Measurements from ENCODE around the gene SIGLEC14.
"Not testable (repeated sequence)": the region's sequence is repeated elsewhere in the genome, so short reads cannot be mapped to it uniquely, and the experiment has no call there.

Gene SIGLEC14

GRCh38 chr19:51639916-51640315 is 6.7 kb downstream of the SIGLEC14 start:
- Histone ChIP-seq H3K27ac (ENCODE audit: low read depth, low read length) (no peak overlapping the region), H3K9me2 (replicated peaks; ENCODE audit: control insufficient read depth, low read length) (no peaks in the 10 kb centered on the region), H3K36me3 (ENCODE audit: control insufficient read depth, low read length) (no peaks in the 10 kb centered on the region), H3K9me3 (ENCODE audit: control insufficient read depth, insufficient read depth, low read length) (no peaks in the 10 kb centered on the region), H3K79me2 (ENCODE audit: control insufficient read depth, low read length) (no peaks in the 10 kb centered on the region), H3F3A (ENCODE audit: control insufficient read depth, insufficient read depth) (no peaks in the 10 kb centered on the region), H4K20me1 (ENCODE audit: control insufficient read depth, insufficient read depth, low read depth, low read length) (no peaks in the 10 kb centered on the region), H3K4me3 (ENCODE audit: low read length) (no peak overlapping the region), H3K4me2 (ENCODE audit: low read length) (no peak overlapping the region), H3K27me3 (ENCODE audit: control insufficient read depth, low read length) (no peaks in the 10 kb centered on the region), H3K4me1 (ENCODE audit: control insufficient read depth, low read length) (no peaks in the 10 kb centered on the region)
- TF ChIP-seq CTCF (IDR thresholded peaks at IDR 0.05; ENCODE audit: low read depth, low read length, poor library complexity, severe bottlenecking) (no peak), EZH2phosphoT487 (IDR thresholded peaks at IDR 0.05; ENCODE audit: borderline replicate concordance, low read length) (no peak)

GRCh38 chr19:51637362-51637978 is 9.2 kb downstream of the SIGLEC14 start:
- H3K79me2 ChIP-seq (ENCODE audit: control insufficient read depth, low read length), result no peaks in the 10 kb centered on the region
- H3K9me3 ChIP-seq (ENCODE audit: control insufficient read depth, insufficient read depth, low read length), result no peaks in the 10 kb centered on the region
- H3K27me3 ChIP-seq (ENCODE audit: control insufficient read depth, low read length), result no peaks in the 10 kb centered on the region
- no peaks in the 10 kb centered on the region for H3F3A ChIP-seq (ENCODE audit: control insufficient read depth, insufficient read depth)
- H3K27ac ChIP-seq (ENCODE audit: low read depth, low read length), result no peak overlapping the region
- peak; percentile 55 for TF ChIP-seq CTCF (IDR thresholded peaks at IDR 0.05; ENCODE audit: low read depth, low read length, poor library complexity, severe bottlenecking)
- no peak for TF ChIP-seq EZH2phosphoT487 (IDR thresholded peaks at IDR 0.05; ENCODE audit: borderline replicate concordance, low read length)
- H4K20me1 ChIP-seq (ENCODE audit: control insufficient read depth, insufficient read depth, low read depth, low read length), result no peaks in the 10 kb centered on the region
- no peaks in the 10 kb centered on the region for H3K4me1 ChIP-seq (ENCODE audit: control insufficient read depth, low read length)
- no peaks in the 10 kb centered on the region for H3K9me2 ChIP-seq (replicated peaks; ENCODE audit: control insufficient read depth, low read length)
- H3K36me3 ChIP-seq (ENCODE audit: control insufficient read depth, low read length), result no peaks in the 10 kb centered on the region
- no peak overlapping the region for H3K4me2 ChIP-seq (ENCODE audit: low read length)
- no peak overlapping the region for H3K4me3 ChIP-seq (ENCODE audit: low read length)

- Histone ChIP-seq H3K9me3 (ENCODE audit: control insufficient read depth, insufficient read depth, low read length) (no peaks in the 10 kb centered on the region), H3K4me1 (ENCODE audit: control insufficient read depth, low read length) (no peaks in the 10 kb centered on the region), H3K9me2 (replicated peaks; ENCODE audit: control insufficient read depth, low read length) (no peaks in the 10 kb centered on the region), H3K27ac (ENCODE audit: low read depth, low read length) (no peak overlapping the region), H4K20me1 (ENCODE audit: control insufficient read depth, insufficient read depth, low read depth, low read length) (no peaks in the 10 kb centered on the region), H3K4me2 (ENCODE audit: low read length) (no peak overlapping the region), H3K79me2 (ENCODE audit: control insufficient read depth, low read length) (no peaks in the 10 kb centered on the region), H3K27me3 (ENCODE audit: control insufficient read depth, low read length) (no peaks in the 10 kb centered on the region; the same call in 1 of the 2 replicates), H3K36me3 (ENCODE audit: control insufficient read depth, low read length) (no peaks in the 10 kb centered on the region), H3F3A (ENCODE audit: control insufficient read depth, insufficient read depth) (no peaks in the 10 kb centered on the region), H3K4me3 (ENCODE audit: low read length) (no peak overlapping the region)
- TF ChIP-seq EZH2phosphoT487 (IDR thresholded peaks at IDR 0.05; ENCODE audit: borderline replicate concordance, low read length) (no peak), CTCF (IDR thresholded peaks at IDR 0.05; ENCODE audit: low read depth, low read length, poor library complexity, severe bottlenecking) (no peak)
Measured at GRCh38 chr19:51632126-51632525, 14.5 kb downstream of the SIGLEC14 start.

- H3K27me3 ChIP-seq (ENCODE audit: control insufficient read depth, low read length); H3K9me2 ChIP-seq (replicated peaks; ENCODE audit: control insufficient read depth, low read length); H3K4me3 ChIP-seq (ENCODE audit: low read length); H3K4me1 ChIP-seq (ENCODE audit: control insufficient read depth, low read length); H3K36me3 ChIP-seq (ENCODE audit: control insufficient read depth, low read length); H3F3A ChIP-seq (ENCODE audit: control insufficient read depth, insufficient read depth); H3K4me2 ChIP-seq (ENCODE audit: low read length); H3K9me3 ChIP-seq (ENCODE audit: control insufficient read depth, insufficient read depth, low read length); H4K20me1 ChIP-seq (ENCODE audit: control insufficient read depth, insufficient read depth, low read depth, low read length); H3K79me2 ChIP-seq (ENCODE audit: control insufficient read depth, low read length); H3K27ac ChIP-seq (ENCODE audit: low read depth, low read length): not testable (repeated sequence)
Measured at GRCh38 chr19:51630315-51630714, 16.3 kb downstream of the SIGLEC14 start, which contains the start of gene SIGLEC5. TSS of gene SIGLEC5 (minus strand) at chr19:51630401. CDS start at chr19:51630335, 66 bp downstream.
